ENCODE measurements around the gene NEGR1. TPM values are rescaled to one million over a fixed set of nuclear protein-coding genes. Genes with fewer than 3 reads are reported as not detected.

Gene NEGR1
- total and polyA plus RNA-seq, 2 experiments from 2014 or later = 0.57 to 0.94 TPM

DNA sequence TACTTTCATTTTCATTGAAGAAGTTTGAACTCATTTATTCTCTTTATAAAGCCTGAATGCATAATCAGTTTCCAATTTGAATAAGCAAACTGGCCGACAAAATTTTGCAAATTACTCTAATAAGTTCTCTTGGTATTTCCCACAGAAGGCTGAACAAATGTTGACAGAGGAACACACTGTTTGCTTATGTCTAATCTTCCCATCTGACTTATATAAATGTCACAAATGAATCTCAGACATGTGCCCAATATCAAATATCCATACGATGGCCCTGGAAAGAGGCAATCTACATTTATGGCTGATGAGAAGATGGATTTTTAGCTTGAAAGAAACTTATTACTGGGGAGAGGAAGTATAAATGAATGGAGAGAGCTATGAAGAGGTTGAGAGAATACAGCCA lies 820.9 kb downstream of the NEGR1 start:
- H3K27ac Mint-ChIP-seq = no peak overlapping the region
- no peaks in the 10 kb centered on the region for H3F3A ChIP-seq (replicated peaks; ENCODE audit: low read depth)
- H2AFZ ChIP-seq = no peak overlapping the region
- no peak overlapping the region for H3K27ac ChIP-seq (ENCODE audit: low read depth)
- TF ChIP-seq REST (IDR thresholded peaks at IDR 0.05; ENCODE audit: unreplicated experiment) (no peak), POLR2AphosphoS5 (IDR thresholded peaks at IDR 0.05; ENCODE audit: low read depth) (no peak), ZNF114 (CRISPR knock-in tag; IDR thresholded peaks at IDR 0.05) (no peak), NANOG (IDR thresholded peaks at IDR 0.05; ENCODE audit: borderline replicate concordance) (no peak), STAT1 (IDR thresholded peaks at IDR 0.05; ENCODE audit: unreplicated experiment) (no peak), JUNB (IDR thresholded peaks at IDR 0.05; ENCODE audit: unreplicated experiment) (no peak), ETS1 (IDR thresholded peaks at IDR 0.05) (no peak), CTCF (conservative IDR thresholded peaks at IDR 0.05; ENCODE audit: low read depth in 2 of 2) (no peak), ZNF331 (CRISPR knock-in tag; IDR thresholded peaks at IDR 0.05; ENCODE audit: low read depth) (no peak)
- TF ChIP-seq, protein P1, sequence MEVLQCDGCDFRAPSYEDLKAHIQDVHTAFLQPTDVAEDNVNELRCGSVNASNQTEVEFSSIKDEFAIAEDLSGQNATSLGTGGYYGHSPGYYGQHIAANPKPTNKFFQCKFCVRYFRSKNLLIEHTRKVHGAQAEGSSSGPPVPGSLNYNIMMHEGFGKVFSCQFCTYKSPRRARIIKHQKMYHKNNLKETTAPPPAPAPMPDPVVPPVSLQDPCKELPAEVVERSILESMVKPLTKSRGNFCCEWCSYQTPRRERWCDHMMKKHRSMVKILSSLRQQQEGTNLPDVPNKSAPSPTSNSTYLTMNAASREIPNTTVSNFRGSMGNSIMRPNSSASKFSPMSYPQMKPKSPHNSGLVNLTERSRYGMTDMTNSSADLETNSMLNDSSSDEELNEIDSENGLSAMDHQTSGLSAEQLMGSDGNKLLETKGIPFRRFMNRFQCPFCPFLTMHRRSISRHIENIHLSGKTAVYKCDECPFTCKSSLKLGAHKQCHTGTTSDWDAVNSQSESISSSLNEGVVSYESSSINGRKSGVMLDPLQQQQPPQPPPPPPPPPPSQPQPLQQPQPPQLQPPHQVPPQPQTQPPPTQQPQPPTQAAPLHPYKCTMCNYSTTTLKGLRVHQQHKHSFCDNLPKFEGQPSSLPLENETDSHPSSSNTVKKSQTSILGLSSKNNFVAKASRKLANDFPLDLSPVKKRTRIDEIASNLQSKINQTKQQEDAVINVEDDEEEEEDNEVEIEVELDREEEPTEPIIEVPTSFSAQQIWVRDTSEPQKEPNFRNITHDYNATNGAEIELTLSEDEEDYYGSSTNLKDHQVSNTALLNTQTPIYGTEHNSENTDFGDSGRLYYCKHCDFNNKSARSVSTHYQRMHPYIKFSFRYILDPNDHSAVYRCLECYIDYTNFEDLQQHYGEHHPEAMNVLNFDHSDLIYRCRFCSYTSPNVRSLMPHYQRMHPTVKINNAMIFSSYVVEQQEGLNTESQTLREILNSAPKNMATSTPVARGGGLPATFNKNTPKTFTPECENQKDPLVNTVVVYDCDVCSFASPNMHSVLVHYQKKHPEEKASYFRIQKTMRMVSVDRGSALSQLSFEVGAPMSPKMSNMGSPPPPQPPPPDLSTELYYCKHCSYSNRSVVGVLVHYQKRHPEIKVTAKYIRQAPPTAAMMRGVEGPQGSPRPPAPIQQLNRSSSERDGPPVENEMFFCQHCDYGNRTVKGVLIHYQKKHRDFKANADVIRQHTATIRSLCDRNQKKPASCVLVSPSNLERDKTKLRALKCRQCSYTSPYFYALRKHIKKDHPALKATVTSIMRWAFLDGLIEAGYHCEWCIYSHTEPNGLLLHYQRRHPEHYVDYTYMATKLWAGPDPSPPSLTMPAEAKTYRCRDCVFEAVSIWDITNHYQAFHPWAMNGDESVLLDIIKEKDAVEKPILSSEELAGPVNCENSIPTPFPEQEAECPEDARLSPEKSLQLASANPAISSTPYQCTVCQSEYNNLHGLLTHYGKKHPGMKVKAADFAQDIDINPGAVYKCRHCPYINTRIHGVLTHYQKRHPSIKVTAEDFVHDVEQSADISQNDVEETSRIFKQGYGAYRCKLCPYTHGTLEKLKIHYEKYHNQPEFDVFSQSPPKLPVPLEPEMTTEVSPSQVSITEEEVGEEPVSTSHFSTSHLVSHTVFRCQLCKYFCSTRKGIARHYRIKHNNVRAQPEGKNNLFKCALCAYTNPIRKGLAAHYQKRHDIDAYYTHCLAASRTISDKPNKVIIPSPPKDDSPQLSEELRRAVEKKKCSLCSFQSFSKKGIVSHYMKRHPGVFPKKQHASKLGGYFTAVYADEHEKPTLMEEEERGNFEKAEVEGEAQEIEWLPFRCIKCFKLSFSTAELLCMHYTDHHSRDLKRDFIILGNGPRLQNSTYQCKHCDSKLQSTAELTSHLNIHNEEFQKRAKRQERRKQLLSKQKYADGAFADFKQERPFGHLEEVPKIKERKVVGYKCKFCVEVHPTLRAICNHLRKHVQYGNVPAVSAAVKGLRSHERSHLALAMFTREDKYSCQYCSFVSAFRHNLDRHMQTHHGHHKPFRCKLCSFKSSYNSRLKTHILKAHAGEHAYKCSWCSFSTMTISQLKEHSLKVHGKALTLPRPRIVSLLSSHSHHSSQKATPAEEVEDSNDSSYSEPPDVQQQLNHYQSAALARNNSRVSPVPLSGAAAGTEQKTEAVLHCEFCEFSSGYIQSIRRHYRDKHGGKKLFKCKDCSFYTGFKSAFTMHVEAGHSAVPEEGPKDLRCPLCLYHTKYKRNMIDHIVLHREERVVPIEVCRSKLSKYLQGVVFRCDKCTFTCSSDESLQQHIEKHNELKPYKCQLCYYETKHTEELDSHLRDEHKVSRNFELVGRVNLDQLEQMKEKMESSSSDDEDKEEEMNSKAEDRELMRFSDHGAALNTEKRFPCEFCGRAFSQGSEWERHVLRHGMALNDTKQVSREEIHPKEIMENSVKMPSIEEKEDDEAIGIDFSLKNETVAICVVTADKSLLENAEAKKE (CRISPR knock-in tag; IDR thresholded peaks at IDR 0.05) = no peak
- H3K9me3 Mint-ChIP-seq = no peaks in the 10 kb centered on the region
- peak overlapping the region; percentile 63 for H3K4me2 ChIP-seq
- no peak overlapping the region for H3K4me3 Mint-ChIP-seq
- peaks cover 13% of the 10 kb centered on the region; the same call in 1 of the 2 replicates for H3K27me3 ChIP-seq (ENCODE audit: insufficient read depth)
- H3K4me1 Mint-ChIP-seq = peaks cover 30% of the 10 kb centered on the region
- no peaks in the 10 kb centered on the region for H3K79me2 ChIP-seq (replicated peaks; ENCODE audit: insufficient read depth)
- ATAC-seq (no peak), DNase-seq (ENCODE audit: low spot score) (no peak)
- peaks cover 7% of the 10 kb centered on the region for H3K27me3 Mint-ChIP-seq (ENCODE audit: insufficient read depth, low read depth, poor library complexity)
- peaks cover 26% of the 10 kb centered on the region for H3K4me1 ChIP-seq (ENCODE audit: insufficient read depth)
- H3K36me3 ChIP-seq (ENCODE audit: insufficient read depth) = no peaks in the 10 kb centered on the region
- no peaks in the 10 kb centered on the region for H3K9me2 ChIP-seq (ENCODE audit: insufficient read depth)
- no peaks in the 10 kb centered on the region; the same call in 1 of the 2 replicates for H4K20me1 ChIP-seq (replicated peaks; ENCODE audit: insufficient read depth)
- no peak overlapping the region for H3K4me3 ChIP-seq
- H3K36me3 Mint-ChIP-seq (ENCODE audit: low read depth) = no peaks in the 10 kb centered on the region

All from GM23338 (cell line).